CD1c-positive myeloid dendritic cell (primary cell): ENCODE measurements around the gene ADH1A.
"Not testable (repeated sequence)": the region's sequence is repeated elsewhere in the genome, so short reads cannot be mapped to it uniquely, and the experiment has no call there.

Experiments
- DNase-seq: peaks from one replicate; pipeline ENCODE4 v3.0.0-alpha.2; 2016; ENCODE audit errors: extremely low spot score

ADH1A gene

DNA sequence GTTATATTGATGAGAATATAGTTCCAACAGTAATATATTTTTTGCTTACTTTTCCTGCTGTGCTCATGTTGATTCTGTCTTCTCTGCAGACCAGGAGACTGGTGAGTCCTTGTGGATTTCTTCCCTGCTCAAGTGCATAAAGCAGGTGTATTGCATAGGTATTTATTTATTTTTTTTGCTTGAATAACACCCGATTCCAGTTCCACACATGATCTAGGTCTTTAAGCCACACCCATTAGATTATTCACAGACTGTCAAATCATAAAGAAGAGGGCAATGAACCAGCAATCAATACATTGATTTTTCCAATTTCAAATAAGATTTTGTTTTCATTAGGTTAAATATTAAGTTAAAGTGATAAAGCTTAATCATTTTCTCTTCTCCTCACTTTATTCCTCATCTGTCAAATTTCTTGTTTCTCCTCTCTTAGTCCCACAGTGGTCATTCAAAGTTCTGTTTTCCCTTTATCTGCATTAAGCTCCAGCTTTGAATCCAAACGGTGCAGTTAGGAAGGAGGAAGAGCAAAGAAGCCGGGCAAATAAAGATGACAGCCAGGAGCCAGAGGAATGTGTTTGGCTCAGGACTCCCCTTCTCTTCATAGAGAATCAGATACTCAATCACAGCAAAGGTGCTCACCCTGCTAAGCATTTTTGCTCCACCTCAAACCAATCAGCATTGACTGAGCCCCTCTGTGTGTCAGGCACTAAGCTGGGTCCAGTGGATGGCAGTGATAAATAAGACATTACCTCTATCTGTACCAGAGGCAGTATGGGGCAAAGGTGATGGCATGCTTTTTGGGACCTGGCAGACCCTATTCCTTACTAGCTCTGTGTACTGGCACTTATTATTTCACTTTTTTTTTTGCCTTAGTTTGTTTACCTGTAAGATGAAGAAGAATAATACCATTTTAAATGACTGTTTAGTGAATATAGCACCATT, at the start of gene ADH1A:
Gene ADH1A (minus strand): TSS at position 138 of the 939 bp plus-strand sequence. CDS start 71 bp downstream, at position 67.
- DNase-seq, result no peak

DNA sequence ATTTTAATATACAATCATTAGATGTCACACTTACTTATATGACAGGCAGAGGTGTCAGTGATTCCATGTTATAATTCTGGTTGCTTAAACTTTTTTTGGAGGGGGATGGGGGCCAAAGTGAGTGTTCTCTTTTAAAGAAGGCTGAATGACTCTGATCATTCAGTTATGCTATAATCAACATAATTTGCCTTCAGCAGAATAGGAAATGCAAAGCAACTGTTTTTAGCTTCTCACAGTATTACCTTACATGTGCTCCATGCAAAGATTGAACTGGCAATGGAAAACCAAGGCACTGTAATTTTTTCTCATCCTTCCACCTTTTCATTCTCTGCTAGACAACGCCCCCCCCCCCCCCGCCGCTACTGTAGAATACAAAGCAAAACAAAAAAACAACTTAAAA, 48.4 kb upstream of the ADH1A start:
- no peak for DNase-seq

DNA sequence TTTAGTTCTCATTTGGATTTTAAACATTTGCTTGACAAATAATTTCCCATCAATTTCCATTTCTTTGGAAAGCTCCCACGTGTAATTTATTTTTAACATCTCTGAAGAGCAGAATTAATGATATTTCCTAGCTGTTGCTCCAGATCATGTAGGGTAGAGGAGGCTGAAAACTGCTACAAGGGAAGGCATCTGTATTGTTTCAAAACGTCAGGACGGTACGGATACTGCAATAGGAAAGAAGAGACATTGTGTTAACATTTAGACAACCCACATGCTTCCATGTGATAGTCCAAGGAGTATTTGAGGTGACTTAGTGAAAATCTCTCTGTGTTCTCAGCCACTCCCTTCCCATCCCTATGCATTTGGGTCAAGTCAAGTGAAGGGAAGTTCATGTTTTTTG, 45.8 kb upstream of the ADH1A start:
- DNase-seq, result no peak

DNA sequence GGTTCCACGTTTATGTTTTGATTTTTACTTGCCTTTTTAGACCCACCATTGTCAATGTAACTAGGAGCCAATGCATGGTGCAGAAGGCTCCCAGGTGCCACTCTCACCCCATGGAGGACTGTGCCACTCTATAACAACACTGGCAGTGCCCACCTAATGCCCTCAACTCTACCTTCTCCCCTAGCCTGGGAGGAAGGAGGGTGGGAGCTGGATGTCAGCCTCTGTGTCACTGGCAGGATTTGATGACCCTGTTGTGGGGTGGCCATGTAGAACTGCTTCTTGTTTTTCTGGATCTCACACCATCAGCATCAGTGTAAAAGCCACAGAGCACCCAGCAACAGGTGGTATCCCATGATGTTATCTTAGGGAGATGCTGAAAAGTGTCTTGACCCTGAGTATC, 44.1 kb upstream of the ADH1A start:
- no peak for DNase-seq

DNA sequence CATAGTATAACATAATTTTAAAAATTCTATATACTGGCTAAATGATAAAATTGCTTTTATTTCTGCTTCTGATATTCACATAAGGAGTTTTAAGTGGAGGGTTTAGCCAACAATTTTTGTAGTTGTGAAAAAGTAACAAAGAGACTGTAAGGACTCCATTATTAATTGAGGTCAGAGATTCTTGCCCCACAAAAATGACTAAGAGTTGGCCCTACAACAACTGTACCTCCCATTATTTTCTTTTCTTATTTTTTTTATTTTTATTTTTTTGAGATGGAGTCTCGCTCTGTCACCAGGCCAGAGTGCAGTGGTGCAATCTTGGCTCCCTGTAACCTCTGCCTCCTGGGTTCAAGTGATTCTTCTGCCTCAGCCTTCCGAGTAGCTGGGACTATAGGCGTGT, 39.9 kb upstream of the ADH1A start:
- no peak for DNase-seq

DNA sequence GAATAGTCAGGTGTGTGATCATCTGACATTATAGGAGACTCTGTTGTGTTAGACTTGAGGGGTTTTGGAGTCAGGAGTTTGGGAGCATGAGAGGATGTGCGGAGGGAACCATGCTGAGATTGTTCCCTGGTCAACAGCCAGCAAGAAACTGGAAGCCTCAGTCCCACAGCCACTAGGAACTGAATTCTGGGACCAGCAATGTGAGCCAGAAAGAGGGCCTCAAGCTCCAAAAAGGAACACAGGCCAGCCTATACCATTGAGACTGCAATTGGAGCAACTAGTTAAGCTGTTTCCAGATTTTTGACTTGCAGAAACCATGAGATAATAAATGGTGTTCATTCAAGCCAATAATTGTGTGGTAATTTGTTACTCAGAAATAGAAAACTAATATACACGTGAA, 39.1 kb upstream of the ADH1A start:
- DNase-seq, result no peak

DNA sequence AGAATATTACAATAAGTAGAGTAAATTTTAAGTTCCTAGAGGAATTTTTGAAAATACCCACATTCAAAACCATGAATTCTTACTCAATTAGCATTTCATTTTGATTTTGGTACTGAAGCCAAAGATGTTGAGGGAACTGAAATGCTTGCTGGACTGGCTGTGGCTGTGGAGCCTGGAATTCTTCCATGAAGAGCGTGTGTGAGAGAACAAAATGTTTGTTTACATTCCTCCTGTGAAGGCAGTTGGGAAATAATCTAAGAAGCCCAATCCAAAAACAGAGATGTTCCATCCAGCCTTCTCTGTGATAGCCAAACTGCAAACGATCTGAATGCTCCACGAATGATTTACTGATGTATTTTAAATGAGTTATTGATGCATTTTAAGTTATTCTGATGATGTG, 34.2 kb upstream of the ADH1A start:
- DNase-seq, result no peak

DNA sequence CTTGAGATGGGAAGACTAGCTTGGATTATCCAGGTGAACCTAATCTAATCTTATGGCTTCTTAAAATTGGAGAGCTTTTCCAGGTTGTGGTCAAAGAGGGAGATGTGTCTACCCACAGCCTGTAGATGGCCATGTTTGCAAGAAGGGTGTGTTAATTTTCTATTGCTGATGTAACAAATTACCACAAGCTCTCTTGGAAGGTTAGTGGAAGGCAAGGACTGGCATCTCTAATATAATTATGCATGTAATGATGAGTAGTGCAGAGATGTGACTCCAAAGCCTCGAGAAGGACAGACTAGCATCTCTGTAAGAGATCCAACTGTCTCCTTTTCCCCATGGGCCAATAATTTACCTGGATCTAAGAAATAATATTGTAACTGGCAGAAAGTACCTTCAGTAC, 33.6 kb upstream of the ADH1A start:
- no peak for DNase-seq

DNA sequence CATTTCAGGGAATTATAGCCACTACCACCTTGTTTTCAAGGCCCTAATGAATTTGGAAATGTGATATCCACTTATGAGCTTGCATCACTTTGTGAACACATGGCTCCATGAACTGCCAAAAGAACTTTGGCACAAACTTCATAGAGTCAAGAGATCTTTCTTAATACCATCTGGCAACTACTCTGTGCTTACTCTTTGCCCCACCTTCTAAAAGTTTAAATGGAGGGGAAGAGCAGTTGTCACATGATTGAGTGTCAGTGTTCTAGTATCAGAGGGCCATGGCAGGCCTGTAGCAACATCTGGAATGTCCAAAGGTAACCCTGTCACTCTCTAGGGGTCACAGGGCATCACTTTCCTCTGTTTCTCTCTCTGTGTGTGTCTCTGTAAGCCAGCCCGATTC, 33.0 kb upstream of the ADH1A start:
- DNase-seq, result no peak

DNA sequence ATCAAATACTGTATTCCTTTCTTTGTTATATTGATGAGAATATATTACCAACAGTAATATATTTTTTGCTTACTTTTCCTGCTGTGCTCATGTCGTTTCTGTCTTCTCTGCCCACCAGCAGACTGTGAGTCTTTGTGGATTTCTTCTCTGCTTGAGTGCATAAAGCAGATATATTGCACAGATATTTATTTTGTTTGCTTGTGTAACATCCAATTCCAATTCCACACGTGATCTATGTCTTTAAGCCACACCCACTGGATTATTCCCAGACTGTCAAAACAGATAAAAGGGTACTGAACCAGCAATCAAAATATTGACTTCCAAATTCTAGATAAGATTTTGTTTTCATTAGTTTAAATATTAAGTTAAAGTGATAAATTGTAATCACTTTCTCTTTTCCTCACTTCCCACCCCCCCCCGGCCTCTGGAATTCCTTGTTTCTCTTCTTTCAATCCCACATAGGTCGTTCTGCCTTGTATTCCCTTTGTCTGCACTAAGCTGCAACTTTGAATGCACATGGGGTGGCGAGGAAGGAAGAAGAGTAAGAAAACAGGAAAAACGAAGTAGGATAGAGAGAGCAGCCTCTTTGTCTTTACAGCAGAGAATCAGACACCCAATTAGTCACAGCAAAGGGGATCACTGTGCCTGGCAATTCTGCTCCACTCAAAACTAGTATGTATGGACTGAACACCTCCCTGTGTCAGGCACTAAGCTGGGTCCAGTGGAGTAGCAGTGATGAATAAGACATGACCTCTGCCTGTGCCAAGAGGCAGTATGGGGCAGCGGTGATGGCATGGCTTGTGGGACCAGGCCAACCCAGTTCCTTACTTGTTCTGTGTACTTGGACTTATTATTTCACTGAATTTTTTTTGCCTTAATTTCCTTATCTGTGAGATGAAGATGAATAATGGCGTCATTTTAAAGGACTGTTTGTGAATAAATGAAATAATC, 30.7 kb upstream of the ADH1A start, which contains the start of gene ADH1B:
Gene ADH1B (minus strand): TSS at position 161 of the 951 bp plus-strand sequence. CDS start 70 bp downstream, at position 91.
- no peak for DNase-seq

DNA sequence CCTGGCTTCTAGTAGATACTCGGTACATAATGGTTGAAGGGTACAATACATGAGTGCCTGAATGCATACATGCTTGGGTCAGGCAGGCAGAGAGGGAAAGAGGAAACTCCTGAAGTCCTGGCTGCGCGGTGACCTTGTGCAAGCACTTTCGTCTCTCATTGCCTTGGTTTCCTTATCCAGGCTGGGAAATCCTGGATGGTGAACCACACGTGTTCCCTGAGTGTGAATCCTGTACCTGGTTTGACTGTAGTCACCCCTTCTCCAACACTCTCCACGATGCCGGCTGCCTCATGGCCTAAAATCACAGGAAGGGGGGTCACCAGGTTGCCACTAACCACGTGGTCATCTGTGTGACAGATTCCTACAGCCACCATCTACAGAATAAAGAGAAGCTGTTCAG, 27.0 kb upstream of the ADH1A start:
- DNase-seq, result not testable (repeated sequence)

DNA sequence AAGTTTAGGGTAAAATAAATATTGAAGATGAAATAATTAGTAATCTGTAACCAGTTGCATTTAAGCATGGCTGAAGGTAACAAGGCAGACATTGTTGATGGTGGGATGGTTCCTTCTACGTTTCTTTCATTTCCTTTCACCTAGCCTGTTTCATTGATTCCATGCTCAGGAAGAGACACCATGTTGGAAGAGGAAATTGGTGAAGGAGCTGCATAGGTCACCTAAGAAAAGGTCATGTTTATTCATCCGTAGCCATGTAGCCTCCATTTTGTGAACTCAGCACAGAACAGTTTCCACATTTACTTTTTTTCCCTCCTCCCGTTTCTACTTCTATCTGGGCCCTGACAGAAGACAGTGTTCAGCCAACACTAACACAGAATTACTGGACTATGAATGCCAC, 26.6 kb upstream of the ADH1A start:
- no peak for DNase-seq

DNA sequence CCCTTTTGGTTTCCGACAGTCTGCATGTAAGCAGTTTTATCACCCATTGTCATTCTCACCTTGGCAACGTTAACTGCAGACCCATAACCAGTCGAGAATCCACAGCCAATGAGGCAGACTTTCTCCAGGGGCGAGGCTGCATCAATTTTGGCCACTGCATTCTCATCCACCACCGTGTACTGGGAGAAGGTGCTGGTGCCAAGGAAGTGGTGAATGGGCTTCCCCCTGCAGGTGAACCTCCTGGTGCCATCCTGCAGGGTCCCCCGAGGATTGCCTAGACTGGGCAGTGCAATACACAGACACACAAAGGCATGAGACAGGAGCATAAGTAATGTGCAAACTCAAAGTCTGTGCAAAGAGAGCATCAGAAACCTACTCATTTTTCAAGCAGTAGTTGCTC, 25.1 kb upstream of the ADH1A start:
- no peak for DNase-seq

DNA sequence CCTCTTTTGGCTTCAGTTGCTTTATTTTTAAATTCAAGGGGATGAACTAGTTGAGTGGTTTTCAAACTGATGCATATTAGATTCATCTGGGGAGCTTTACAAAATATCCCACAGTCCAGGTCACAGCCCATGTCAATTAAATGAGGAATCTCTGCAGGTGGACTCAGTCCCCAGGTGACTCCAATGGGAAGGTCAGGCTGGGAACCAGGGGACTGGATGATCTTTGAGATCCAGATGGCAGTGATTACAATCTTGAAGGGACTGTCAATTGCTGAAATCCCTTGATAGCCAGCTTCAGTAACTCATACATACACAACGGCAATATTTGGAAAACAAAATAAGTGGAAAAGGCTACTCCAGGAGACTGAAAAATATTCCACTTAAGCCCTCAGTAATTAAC, 23.4 kb upstream of the ADH1A start:
- no peak for DNase-seq

DNA sequence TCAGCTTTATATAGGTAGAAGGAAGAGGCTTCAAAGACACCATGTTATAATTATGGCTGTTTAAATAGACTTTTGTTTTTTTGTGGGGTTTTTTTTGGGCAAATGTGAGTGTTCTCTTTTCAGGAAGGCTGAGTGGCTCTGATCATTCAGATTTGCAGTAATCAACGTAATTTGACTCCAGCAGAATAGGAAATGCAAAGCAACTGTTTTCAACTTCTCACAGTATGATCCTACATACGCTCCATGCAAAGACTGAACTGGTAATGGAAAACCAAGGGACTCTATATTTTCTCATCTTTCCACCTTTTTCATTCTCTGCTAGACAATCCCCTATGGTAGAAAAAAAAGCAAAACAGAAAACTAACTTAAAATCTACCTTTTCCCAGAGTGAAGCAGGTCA, 19.6 kb upstream of the ADH1A start:
- DNase-seq, result no peak

DNA sequence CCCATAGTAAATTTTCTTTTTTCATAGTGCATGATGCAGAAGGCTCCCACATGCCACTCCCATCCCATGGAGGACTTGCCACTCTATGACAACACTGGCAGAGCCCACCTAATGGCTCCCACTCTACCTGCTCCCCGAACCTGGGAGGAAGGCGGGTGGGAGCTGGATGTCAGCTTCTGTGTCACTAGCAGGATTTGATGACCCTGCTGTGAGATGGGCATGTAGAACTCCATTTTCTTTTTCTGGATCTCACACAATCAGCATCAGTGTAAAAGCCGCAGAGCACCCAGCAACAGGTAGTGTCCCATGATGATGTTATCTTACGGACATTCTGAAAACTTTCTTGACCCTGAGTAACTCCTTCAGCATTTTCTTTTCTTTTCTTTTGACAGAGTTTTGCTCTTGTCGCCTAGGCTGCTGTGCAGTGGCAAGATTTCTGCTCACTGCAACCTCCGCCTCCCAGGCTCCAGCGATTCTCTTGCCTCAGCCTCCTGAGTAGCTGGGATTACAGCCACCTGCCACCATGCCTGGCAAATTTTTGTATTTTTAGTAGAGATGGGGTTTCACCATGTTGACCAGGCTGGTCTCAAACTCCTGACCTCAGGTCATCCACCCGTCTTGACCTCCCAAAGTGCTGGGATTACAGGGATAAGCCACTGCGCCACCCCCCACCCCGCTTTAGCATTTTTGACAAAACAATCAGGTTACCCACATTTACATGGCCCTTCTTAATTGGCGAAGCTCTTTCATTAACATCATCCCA, 15.0 kb upstream of the ADH1A start:
- DNase-seq, result no peak

DNA sequence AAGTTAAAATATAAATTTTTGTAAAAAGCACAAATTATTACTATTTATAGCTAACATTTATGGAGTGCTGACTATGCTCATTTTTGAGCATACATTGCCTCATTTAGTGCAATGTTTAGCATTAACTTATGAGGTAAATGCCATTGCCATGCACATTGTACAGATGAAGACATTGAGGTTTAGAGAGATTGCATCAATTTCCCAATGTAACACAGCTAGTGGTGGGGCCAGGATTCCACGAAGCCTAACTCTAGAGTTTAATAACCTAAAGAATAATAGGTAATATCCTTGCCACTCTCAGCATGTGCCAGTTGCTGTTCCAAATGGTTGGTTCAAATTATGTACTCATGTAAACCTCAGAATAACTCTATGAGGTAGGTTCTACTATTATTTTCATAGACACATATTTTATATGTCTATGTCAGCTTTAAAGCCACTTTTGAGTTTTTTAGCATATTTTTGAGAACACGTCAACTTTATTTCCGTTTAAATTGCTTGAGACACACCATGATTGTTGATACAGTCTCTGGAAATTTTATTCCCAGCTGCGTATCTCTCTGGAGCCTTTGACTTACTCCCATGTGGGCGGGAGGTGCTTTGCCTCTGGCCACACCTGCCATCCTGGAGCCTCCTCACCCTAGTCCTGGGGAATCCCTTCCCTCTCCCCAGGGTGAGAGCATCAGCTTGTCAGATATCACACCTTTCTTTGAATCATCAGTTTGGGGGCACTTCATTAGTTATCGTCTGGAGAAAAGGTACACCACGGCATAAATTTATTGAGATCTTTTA, 10.8 kb upstream of the ADH1A start:
- no peak for DNase-seq

DNA sequence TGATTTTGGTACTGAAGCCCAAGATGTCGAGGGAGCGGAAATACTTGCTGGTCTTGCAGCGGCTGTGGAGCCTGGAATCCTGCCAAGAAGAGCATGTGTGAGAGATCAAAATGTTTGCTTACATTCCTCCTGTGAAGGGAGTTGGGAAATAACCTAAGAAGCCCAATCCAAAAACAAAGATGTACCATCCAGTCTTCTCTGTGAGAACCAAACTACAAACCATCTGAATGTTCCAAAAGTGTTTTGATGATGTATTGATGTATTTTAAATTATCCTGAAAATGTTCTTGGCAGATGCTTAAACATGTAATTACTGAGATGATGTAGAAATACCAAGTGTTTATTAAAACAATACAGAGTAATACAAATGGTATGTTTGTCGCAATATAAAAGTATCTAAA, 10.1 kb upstream of the ADH1A start:
- no peak for DNase-seq

DNA sequence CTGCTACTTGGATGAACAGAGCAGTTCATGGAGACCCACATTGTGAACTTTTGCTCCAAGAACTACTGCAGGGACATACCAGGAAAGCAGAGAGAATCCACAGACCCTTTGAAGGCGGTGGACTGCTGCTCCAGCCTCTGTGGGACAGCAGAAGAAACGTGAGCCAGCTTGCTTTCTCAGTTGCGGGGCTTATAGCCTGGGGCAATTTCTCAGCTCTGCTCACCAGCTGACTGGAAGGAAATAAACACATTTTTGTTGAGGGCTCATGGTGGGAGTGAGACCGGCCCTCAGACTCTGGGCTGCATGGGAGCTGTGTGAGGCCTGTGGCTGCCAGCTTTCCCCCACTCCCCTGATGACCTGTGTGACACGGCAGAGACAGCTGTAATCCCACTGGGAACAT, 2.6 kb upstream of the ADH1A start:
- DNase-seq, result no peak

DNA sequence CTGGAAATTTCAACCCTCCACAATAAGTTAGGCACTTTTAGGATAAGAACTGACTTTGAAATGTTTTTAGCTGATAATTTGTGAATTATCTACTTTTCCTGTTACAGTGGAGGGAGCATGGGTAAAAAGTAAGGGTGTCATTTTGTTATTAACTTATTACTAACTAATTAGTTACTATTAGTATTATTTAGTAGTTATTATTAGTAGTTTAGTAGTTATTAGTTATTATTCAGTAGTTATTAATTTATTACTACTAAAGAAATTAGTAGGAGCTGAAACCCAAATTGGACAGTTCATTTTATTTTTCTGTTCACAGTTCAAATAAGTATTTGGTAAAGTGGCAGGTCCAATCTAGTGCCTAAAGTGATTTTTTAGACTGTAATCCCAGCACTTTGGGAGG, 5.4 kb downstream of the ADH1A start:
- no peak for DNase-seq

DNA sequence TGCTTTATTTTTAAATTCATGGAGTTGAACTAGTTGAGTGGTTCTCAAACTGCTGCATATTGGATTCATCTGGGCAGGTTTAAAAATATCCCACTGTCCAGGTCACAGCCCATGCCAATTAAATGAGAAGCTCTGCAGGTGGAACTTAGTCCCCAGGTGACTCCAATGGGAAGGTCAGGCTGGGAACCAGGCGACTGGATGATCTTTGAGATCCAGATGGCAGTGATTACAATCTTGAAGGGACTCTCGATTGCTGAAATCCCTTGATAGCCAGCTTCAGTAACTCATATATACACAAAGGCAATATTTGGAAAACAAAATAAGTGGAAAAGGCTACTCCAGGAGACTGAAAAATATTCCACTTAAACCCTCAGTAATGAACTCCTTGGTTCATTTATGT, 8.1 kb downstream of the ADH1A start:
- DNase-seq, result no peak
